Measurements from ENCODE around the gene PRKAR1B.
"Not testable (repeated sequence)": the region's sequence is repeated elsewhere in the genome, so short reads cannot be mapped to it uniquely, and the experiment has no call there.

- not testable (repeated sequence) for TF ChIP-seq CTCF (IDR thresholded peaks at IDR 0.05); REST (IDR thresholded peaks at IDR 0.05; ENCODE audit: insufficient read depth in 1 of 2, low read depth in 2 of 2, low read length in 1 of 2)
Measured at GRCh38 chr7:652167-652566, 74.9 kb downstream of the PRKAR1B start.
